ENCODE measurements around the gene SNX11.
A peak's percentile ranks its signal among the peaks of the same experiment; 100 is the strongest.

SNX11 gene

GRCh38 chr17:48137656-48138055, 30.1 kb downstream of the SNX11 start:
- DNase-seq, result no peak

GRCh38 chr17:48139944-48140343, 32.4 kb downstream of the SNX11 start:
- peak; percentile 13 for DNase-seq

GRCh38 chr17:48143629-48144028, 36.1 kb downstream of the SNX11 start:
- DNase-seq, result no peak

GRCh38 chr17:48144231-48144630, 36.7 kb downstream of the SNX11 start:
- DNase-seq, result no peak

GRCh38 chr17:48144976-48145798, 37.6 kb downstream of the SNX11 start:
- no peak for DNase-seq

- peak; percentile 29 for DNase-seq
Measured at GRCh38 chr17:48148029-48148770, 40.6 kb downstream of the SNX11 start.

- no peak for DNase-seq
Measured at GRCh38 chr17:48148854-48149786, 41.6 kb downstream of the SNX11 start.

- DNase-seq, result no peak
Measured at GRCh38 chr17:48149787-48150463, 42.4 kb downstream of the SNX11 start.

GRCh38 chr17:48150597-48151001, 43.0 kb downstream of the SNX11 start:
- DNase-seq, result no peak

GRCh38 chr17:48151220-48151619, 43.7 kb downstream of the SNX11 start:
- DNase-seq, result no peak

- no peak for DNase-seq
Measured at GRCh38 chr17:48152289-48152688, 44.7 kb downstream of the SNX11 start.

GRCh38 chr17:48153691-48154358, 46.3 kb downstream of the SNX11 start:
- peak; percentile 62 for DNase-seq

GRCh38 chr17:48155889-48156611, 48.5 kb downstream of the SNX11 start:
- DNase-seq, result no peak

GRCh38 chr17:48159232-48159631, 51.7 kb downstream of the SNX11 start:
- no peak for DNase-seq

- no peak for DNase-seq
Measured at GRCh38 chr17:48160177-48161081, 52.9 kb downstream of the SNX11 start.

- DNase-seq, result no peak
Measured at GRCh38 chr17:48161127-48161905, 53.8 kb downstream of the SNX11 start.

- DNase-seq, result no peak
Measured at GRCh38 chr17:48162306-48162934, 54.9 kb downstream of the SNX11 start.

GRCh38 chr17:48162946-48163506, 55.5 kb downstream of the SNX11 start:
- no peak for DNase-seq

Measured in hematopoietic multipotent progenitor cell treated with erythropoietin and hydrocortisone succinate and interleukin-3 and kit ligand, for 8 days (in vitro differentiated cells).